SK-N-SH treated with all-trans-retinoic acid at 6 μM for 48 hours (cell line): Measurements from ENCODE around the gene COL21A1.
"Not testable (repeated sequence)": the region's sequence is repeated elsewhere in the genome, so short reads cannot be mapped to it uniquely, and the experiment has no call there.

ENCODE experiments used
- ATAC-seq: fragments of 200-7000 bp; cut with Tn5 transposase; 3 replicates; pipeline ENCODE4 v1.9.1; 2020; ENCODE audit warnings: mild to moderate bottlenecking, moderate library complexity
- ARNTL ChIP-seq: fragments of 450-650 bp; formaldehyde crosslinking; IDR thresholded peaks from 2 replicates; pipeline ENCODE4 v1.5.0; 2020; ENCODE audit warnings: low read depth, mild to moderate bottlenecking, moderate library complexity, borderline replicate concordance
- BACH2 ChIP-seq: fragments of 250-450 bp; sonication (Bioruptor Pico); IDR thresholded peaks from 2 replicates; pipeline ENCODE4 v1.9.0; 2021; ENCODE audit warnings: mild to moderate bottlenecking, borderline replicate concordance
- CREB5 ChIP-seq: fragments of 250-450 bp; sonication (Bioruptor Pico); IDR thresholded peaks from 2 replicates; pipeline ENCODE4 v1.5.1; 2020; ENCODE audit warnings: low read depth, mild to moderate bottlenecking, moderate library complexity
- CSDC2 ChIP-seq: fragments of 250-450 bp; sonication (Bioruptor Pico); IDR thresholded peaks from 2 replicates; pipeline ENCODE4 v1.5.0; 2020; ENCODE audit warnings: mild to moderate bottlenecking, moderate library complexity
- CSRNP3 ChIP-seq: fragments of 250-450 bp; sonication (Bioruptor Pico); IDR thresholded peaks from 2 replicates; pipeline ENCODE4 v1.5.1; 2021; ENCODE audit warnings: mild to moderate bottlenecking, moderate library complexity
- ESRRG ChIP-seq: fragments of 250-450 bp; sonication (Bioruptor Pico); IDR thresholded peaks from 2 replicates; pipeline ENCODE4 v1.6.1; 2021; ENCODE audit warnings: mild to moderate bottlenecking
- GLIS3 ChIP-seq: fragments of 250-450 bp; sonication (Bioruptor Pico); IDR thresholded peaks from 2 replicates; pipeline ENCODE4 v1.5.0; 2020; ENCODE audit warnings: mild to moderate bottlenecking, moderate library complexity
- ISL1 ChIP-seq: fragments of 250-450 bp; sonication (Bioruptor Pico); IDR thresholded peaks from 2 replicates; pipeline ENCODE4 v2.1.2; 2022; ENCODE audit warnings: mild to moderate bottlenecking, moderate library complexity
- OSR1 ChIP-seq: fragments of 250-450 bp; sonication (Bioruptor Pico); IDR thresholded peaks from 2 replicates; pipeline ENCODE4 v1.8.0; 2022; ENCODE audit warnings: moderate library complexity, mild to moderate bottlenecking, inconsistent platforms
- PATZ1 ChIP-seq: fragments of 250-450 bp; sonication (Bioruptor Pico); IDR thresholded peaks from 2 replicates; pipeline ENCODE4 v1.8.0; 2020; ENCODE audit warnings: mild to moderate bottlenecking, moderate library complexity, borderline replicate concordance
- POU6F1 ChIP-seq: fragments of 250-450 bp; sonication (Bioruptor Pico); IDR thresholded peaks from 2 replicates; pipeline ENCODE4 v1.8.0; 2021; ENCODE audit warnings: low read depth, mild to moderate bottlenecking, moderate library complexity, borderline replicate concordance
- PPARA ChIP-seq: fragments of 250-450 bp; sonication (Bioruptor Pico); IDR thresholded peaks from 2 replicates; pipeline ENCODE4 v1.5.0; 2020; ENCODE audit warnings: mild to moderate bottlenecking, borderline replicate concordance
- RARB ChIP-seq: fragments of 250-450 bp; sonication (Bioruptor Pico); IDR thresholded peaks from 2 replicates; pipeline ENCODE4 v1.8.0; 2021; ENCODE audit warnings: mild to moderate bottlenecking, moderate library complexity
- SNAI2 ChIP-seq: fragments of 250-450 bp; sonication (Bioruptor Pico); IDR thresholded peaks from 2 replicates; pipeline ENCODE4 v1.5.0; 2020; ENCODE audit warnings: mild to moderate bottlenecking, moderate library complexity
- TCF4 ChIP-seq: fragments of 250-450 bp; sonication (Bioruptor Pico); IDR thresholded peaks from 2 replicates; pipeline ENCODE4 v1.8.0; 2021; ENCODE audit warnings: mild to moderate bottlenecking, moderate library complexity, borderline replicate concordance
- TOX ChIP-seq: fragments of 250-450 bp; sonication (Bioruptor Pico); IDR thresholded peaks from 2 replicates; pipeline ENCODE4 v1.8.0; 2021; ENCODE audit warnings: mild to moderate bottlenecking, moderate library complexity, borderline replicate concordance
- TSHZ2 ChIP-seq: fragments of 250-450 bp; sonication (Bioruptor Pico); IDR thresholded peaks from 2 replicates; pipeline ENCODE4 v1.5.0; 2020; ENCODE audit warnings: mild to moderate bottlenecking, moderate library complexity
- ZC3H10 ChIP-seq: fragments of 250-450 bp; sonication (Bioruptor Pico); IDR thresholded peaks from 2 replicates; pipeline ENCODE4 v1.5.1; 2021; ENCODE audit warnings: mild to moderate bottlenecking, moderate library complexity
- ZFP30 ChIP-seq: fragments of 450-650 bp; formaldehyde crosslinking; IDR thresholded peaks from 2 replicates; pipeline ENCODE4 v1.5.0; 2022; ENCODE audit warnings: mild to moderate bottlenecking, moderate library complexity
- ZNF565 ChIP-seq: fragments of 450-650 bp; formaldehyde crosslinking; conservative IDR thresholded peaks from 2 replicates; pipeline ENCODE4 v1.5.0; 2020; ENCODE audit warnings: low read depth, mild to moderate bottlenecking, moderate library complexity
- ZNF70 ChIP-seq: fragments of 450-650 bp; formaldehyde crosslinking; IDR thresholded peaks from 2 replicates; pipeline ENCODE4 v1.5.0; 2020; ENCODE audit warnings: mild to moderate bottlenecking, moderate library complexity

COL21A1 gene

GRCh38 chr6:56019973-56020372, 227.4 kb downstream of the COL21A1 start:
- no peak for ATAC-seq
- TF ChIP-seq ISL1 (CRISPR knock-in tag): no peak
- TF ChIP-seq CREB5 (CRISPR knock-in tag): no peak

GRCh38 chr6:56017198-56017597, 230.2 kb downstream of the COL21A1 start:
- TF ChIP-seq ZFP30 (no peak), ZC3H10 (CRISPR knock-in tag) (no peak), POU6F1 (CRISPR knock-in tag) (no peak), SNAI2 (CRISPR knock-in tag) (no peak), CSDC2 (no peak), OSR1 (CRISPR knock-in tag) (no peak), BACH2 (CRISPR knock-in tag) (no peak), TCF4 (no peak), ESRRG (CRISPR knock-in tag) (no peak), ZNF565 (no peak), TOX (CRISPR knock-in tag) (no peak), CSRNP3 (CRISPR knock-in tag) (no peak), TSHZ2 (CRISPR knock-in tag) (no peak), GLIS3 (no peak), PPARA (no peak), ZNF70 (CRISPR knock-in tag) (no peak), PATZ1 (CRISPR knock-in tag) (no peak), ARNTL (CRISPR knock-in tag) (no peak), RARB (CRISPR knock-in tag) (no peak), CREB5 (CRISPR knock-in tag) (no peak)
- TF ChIP-seq, all 23 proteins: peak for 0
- ATAC-seq: no peak

- ATAC-seq: not testable (repeated sequence)
Measured at GRCh38 chr6:56014039-56014438, 233.3 kb downstream of the COL21A1 start.
